Epithelial cell of proximal tubule (primary cell): ENCODE measurements around the gene NFIA. TPM values are rescaled to one million over a fixed set of nuclear protein-coding genes. Genes with fewer than 3 reads are reported as not detected.
"Not testable (repeated sequence)": the region's sequence is repeated elsewhere in the genome, so short reads cannot be mapped to it uniquely, and the experiment has no call there.

Source experiments
- DNase-seq: peaks from one replicate; pipeline ENCODE4 v3.0.0-alpha.2; 2011; ENCODE audit warnings: low read depth
- H3K4me3 ChIP-seq: 2 replicates; pipeline ENCODE4 v1.5.1; 2011; ENCODE audit warnings: low read depth, mild to moderate bottlenecking, low read length
- total RNA-seq: library from RNA; depleted of rRNA; stranded (reverse); fragments of >200 nt; gene quantifications from 2 replicates; pipeline ENCODE4 v1.2.3, GENCODE V29; 2015
- TF ChIP-seq, protein P1 (sequence below): conservative IDR thresholded peaks from 2 replicates; pipeline ENCODE4 v1.5.1; 2012; ENCODE audit warnings: low read depth, mild to moderate bottlenecking, low read length

NFIA gene
- total RNA-seq, 1 donor from 2014 or later = 1.6 TPM

DNA sequence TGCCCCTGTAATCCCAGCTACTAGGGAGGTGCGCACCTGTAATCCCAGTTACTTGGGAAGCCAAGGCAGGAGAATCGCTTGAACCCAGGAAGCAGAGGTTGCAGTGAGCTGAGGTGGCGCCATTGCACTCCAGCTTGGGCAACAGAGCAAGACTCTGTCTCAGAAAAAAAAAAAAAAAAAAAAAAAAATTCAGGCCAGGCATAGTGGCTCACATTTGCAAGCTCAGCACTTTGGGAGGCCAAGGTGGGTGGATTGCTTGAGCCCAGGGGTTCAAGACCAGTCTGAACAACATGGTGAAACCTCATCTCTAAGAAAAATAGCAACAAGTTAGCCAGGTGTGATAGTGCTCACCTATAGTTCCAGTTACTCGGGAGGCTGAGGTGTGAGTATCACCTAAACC, 20.8 kb upstream of the NFIA start:
- DNase-seq, H3K4me3 ChIP-seq: not testable (repeated sequence)
- TF ChIP-seq, protein P1, sequence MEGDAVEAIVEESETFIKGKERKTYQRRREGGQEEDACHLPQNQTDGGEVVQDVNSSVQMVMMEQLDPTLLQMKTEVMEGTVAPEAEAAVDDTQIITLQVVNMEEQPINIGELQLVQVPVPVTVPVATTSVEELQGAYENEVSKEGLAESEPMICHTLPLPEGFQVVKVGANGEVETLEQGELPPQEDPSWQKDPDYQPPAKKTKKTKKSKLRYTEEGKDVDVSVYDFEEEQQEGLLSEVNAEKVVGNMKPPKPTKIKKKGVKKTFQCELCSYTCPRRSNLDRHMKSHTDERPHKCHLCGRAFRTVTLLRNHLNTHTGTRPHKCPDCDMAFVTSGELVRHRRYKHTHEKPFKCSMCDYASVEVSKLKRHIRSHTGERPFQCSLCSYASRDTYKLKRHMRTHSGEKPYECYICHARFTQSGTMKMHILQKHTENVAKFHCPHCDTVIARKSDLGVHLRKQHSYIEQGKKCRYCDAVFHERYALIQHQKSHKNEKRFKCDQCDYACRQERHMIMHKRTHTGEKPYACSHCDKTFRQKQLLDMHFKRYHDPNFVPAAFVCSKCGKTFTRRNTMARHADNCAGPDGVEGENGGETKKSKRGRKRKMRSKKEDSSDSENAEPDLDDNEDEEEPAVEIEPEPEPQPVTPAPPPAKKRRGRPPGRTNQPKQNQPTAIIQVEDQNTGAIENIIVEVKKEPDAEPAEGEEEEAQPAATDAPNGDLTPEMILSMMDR = peak; percentile 13

DNA sequence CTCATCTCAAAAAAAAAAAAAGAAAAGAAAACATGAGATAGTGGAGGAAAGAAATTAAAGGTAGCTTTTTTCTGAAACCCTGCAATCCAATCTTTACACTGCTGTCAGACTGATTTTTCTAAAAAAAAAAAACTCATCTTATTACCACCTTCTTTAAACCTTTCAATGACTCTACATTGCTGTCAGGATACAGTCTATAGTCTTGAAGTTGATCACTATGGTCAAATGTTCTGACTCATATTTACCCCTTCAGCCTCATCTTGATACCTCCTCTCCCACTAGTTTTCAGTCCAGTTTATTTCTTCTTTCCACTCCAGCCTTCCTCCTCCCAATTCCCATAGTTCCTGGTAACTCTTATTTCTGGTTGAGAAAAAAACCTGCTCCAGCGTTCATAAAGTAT, 17.7 kb upstream of the NFIA start:
- no peak overlapping the region for H3K4me3 ChIP-seq
- DNase-seq = no peak
- TF ChIP-seq, protein P1 = no peak

DNA sequence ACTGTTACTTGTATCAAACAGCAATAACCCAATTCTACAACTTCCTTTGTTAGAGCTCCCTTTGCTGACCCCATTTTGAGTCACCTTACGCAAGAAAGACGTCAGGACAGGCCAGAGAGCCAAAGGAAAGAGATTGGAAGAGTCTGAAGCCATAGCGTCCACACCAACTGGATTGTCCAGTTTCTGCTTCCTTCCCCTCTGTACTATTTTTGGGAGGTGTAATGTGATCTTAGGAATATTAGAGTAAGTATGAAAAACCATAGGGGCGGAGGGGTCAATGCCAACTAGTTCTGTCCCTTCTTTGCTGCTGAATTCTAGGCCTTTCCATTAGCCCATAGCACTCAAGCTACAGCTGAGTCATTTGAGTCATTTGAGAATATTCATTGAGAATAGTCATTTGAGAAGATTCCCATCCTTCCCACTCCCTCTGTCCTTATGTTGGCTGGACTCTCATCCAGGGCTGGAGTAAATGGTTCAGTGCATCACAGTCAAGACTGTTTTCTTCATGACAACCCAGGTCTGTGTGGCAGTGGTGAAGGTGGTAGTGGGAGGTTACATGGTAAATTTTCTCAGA, 14.8 kb upstream of the NFIA start:
- no peak for DNase-seq
- TF ChIP-seq, protein P1 = no peak
- no peak overlapping the region for H3K4me3 ChIP-seq

DNA sequence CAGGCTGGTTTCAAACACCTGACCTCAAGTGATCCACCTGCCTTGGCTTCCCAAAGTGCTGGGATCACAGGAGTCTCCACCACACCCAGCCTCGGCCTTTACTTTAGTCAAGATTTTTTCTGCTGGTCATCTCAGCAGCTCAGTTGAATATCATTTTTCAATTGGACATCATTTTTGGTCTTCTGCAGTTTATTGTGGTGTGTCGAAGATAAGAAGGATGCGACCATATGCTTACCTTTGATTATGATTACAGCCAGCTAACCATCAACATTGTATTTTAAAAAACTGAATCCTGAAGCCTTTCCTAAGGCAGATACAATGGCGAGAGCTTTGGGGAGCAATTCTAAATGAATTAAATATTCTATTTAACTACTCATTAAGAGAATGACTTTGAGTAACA, 12.3 kb upstream of the NFIA start:
- TF ChIP-seq, protein P1 = no peak
- no peak overlapping the region for H3K4me3 ChIP-seq
- DNase-seq = no peak

DNA sequence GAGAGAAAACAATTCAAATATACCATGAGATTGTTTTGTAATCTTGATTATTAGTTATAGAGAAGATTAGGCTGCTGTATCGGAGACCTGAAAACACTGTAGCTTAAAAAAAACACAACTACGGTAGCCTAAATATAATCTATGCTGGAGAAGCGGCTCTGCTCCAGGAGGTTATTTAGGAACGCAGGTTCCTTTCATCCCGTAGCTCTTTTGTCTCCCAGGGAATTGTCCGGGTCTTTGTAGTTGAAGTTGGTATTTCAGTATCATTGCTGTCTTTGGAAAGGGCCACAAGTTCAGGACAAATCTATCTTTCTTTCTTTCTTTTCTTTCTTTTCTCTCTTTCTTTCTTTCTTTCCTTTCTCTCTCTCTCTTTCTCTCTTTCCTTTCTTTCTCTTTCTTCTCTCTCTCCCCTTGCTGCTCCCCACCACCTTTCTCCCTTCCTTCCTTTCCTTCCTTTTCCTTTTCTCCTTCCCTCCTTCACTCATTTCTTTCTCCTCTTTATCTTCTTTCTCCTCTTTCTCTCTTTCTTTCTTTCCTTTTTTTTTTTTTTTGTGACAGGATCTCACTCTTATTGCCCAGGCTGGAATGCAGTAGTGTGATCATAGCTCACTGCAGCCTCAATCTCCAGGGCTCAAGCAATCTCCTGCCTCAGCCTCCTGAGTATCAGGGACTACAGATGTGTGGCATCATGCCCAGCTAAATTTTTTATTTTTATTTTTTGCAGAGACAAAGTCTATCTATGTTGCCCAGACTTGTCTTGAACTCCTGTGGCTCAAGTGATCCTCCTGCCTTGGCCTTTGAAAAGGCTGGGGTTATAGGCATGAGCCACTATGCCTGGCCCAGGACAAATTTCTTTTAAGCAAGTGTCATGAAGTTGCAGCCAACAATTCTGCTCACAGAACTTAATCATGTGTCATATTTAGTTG, 10.9 kb upstream of the NFIA start:
- no peak for DNase-seq
- TF ChIP-seq, protein P1 = no peak
- no peak overlapping the region for H3K4me3 ChIP-seq

DNA sequence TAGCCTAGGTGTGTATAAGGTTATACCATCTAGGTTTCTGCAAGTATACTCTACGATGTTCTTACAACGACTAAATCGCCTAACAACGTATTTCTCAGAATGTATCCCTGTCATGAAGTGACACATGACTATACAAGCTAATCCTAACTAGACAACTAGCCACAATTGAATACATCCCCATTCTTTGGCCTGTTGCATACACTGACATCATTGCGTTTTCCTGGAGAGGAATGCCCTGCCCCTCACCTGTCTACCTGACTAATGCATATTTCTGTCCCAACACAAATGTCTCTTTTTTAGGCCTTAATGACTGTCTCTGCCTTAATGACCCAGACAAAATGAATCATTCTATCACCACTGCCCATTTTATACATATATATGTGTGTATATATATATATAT, 8.5 kb upstream of the NFIA start:
- TF ChIP-seq, protein P1 = no peak
- no peak overlapping the region for H3K4me3 ChIP-seq
- no peak for DNase-seq

DNA sequence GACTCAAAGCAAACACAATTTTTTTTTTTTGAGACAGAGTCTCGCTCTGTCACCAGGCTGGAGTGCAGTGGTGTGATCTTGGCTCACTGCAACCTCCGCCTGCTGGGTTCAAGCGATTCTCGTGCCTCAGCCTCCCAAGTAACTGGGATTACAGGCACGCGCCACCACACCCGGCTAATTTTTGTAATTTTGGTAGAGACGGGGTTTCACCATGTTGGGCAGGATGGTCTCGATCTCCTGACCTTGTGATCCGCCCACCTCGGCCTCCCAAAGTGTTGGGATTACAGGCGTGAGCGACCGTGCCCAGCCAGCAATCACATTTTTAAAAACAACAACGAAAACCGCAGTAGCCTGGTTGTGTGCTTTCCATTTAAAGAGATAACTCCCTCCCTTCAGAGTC, 6.5 kb upstream of the NFIA start:
- peak overlapping the region; percentile 47 for H3K4me3 ChIP-seq
- DNase-seq = not testable (repeated sequence)
